Measurements from ENCODE around the gene PLXDC2.

PLXDC2 gene

DNA sequence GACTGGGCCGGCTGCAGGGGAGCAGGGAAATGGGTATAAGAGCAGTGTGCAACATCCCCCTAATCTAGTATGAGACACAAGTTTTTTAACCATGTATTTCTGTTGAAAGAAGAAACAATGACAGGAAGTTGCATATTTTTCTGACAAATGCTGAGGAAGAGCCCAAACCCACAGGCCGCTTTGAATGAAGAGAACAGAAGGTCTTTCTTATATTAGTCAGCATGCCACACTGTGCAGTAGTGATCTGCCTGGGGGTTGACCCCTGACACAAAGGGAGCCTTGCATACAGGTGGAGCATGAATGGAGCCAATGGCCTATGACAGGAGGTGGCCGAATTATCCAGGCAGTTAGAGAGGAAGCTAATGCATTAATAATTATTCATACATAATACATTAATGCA is 518.3 kb downstream of the PLXDC2 start:
- no peak for TF ChIP-seq CTCF (IDR thresholded peaks at IDR 0.05)
- Histone ChIP-seq H3K9me3 (no peaks in the 10 kb centered on the region), H3K27me3 (no peaks in the 10 kb centered on the region), H3K4me3 (no peak overlapping the region), H3K36me3 (no peaks in the 10 kb centered on the region), H3K4me1 (no peaks in the 10 kb centered on the region), H3K27ac (no peak overlapping the region)
- intact Hi-C loops (cut with DNase I; ENCODE audit: low total_unique reads), result no loop called here
- no peak for DNase-seq

Measured in tibial artery (tissue), 4 donors.